A673 (cell line): ENCODE measurements around the gene OSTF1.

Experiments
- CTCF ChIP-seq: fragments of 300-800, 200-600 bp; sonication (generic); conservative IDR thresholded peaks from 2 replicates; pipeline ENCODE4 v1.5.1; 2017; ENCODE audit warnings: low read depth, mild to moderate bottlenecking, antibody characterized with exemption, low read length, moderate library complexity, mixed read lengths
- EZH2 ChIP-seq: fragments of 200-600 bp; sonication (generic); IDR thresholded peaks from 2 replicates; pipeline ENCODE4 v1.6.1; 2017; ENCODE audit warnings: borderline replicate concordance, low read depth, mild to moderate bottlenecking, mixed read lengths, antibody characterized with exemption, low read length; ENCODE audit not compliant: poor library complexity, severe bottlenecking

DNA sequence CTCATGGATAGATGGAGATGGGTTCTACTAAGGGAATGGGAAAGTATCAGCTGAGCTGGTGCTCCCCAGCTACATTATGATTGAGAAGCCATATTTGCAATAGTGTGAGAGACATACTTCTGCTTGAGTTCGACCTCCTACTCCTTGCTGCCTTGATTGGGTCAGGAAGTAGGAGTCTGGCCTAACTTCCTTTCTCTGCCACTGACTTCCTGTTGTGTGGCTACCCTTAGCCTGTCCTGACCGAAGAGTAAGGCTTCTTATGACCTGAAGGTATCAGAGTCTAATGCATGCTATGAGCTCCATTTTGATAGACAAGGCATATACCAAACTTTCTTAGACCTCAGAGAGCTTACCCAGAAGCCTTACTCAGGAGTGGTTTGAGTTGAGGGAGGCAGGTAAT, 53.9 kb downstream of the OSTF1 start:
- TF ChIP-seq CTCF (no peak), EZH2 (no peak)
